Naive thymus-derived CD8-positive, alpha-beta T cell (primary cell): ENCODE measurements around the gene PRICKLE3. TPM values are rescaled to one million over a fixed set of nuclear protein-coding genes. Genes with fewer than 3 reads are reported as not detected.
"Not testable (repeated sequence)": the region's sequence is repeated elsewhere in the genome, so short reads cannot be mapped to it uniquely, and the experiment has no call there.

ENCODE experiments used
- ATAC-seq, 2 donors: fragments of 150-1000 bp; cut with Tn5 transposase in 1 of 2; sonication (Bioruptor Pico), chemical (Tn5 transposase) in 1 of 2; 1 replicate in 1 of 2; 2 replicates in 1 of 2; pipeline ENCODE4 v1.10.0; 2021; ENCODE audit warnings: mild to moderate bottlenecking in 2 of 2, moderate library complexity in 2 of 2
- POLR2A ChIA-PET: fragments of 350-600 bp; sonication (Branson Sonifier 250); formaldehyde crosslinking; loops from one replicate; lab custom pipeline; 2021; ENCODE audit warnings: antibody characterized with exemption; lab: Charles Lee
- DNase-seq, 10 donors: peaks; one replicate each; pipeline versions ENCODE4 v3.0.0 to v3.0.0-alpha.2; 2020 to 2022
- H3K27ac Mint-ChIP-seq, 10 donors: one replicate each; pipeline ENCODE4 v1.8.0; 2020 to 2022; ENCODE audit warnings: mild to moderate bottlenecking in 10 of 10, mixed read lengths in 10 of 10, moderate library complexity in 4 of 10, inconsistent platforms in 1 of 10
- H3K27me3 Mint-ChIP-seq, 5 donors: one replicate each; pipeline ENCODE4 v1.8.0; 2021 to 2022; ENCODE audit warnings: mixed read lengths in 5 of 5
- H3K36me3 Mint-ChIP-seq, 3 donors: one replicate each; pipeline ENCODE4 v1.8.0; 2020 to 2022; ENCODE audit warnings: mixed read lengths in 3 of 3, mild to moderate bottlenecking in 2 of 3, inconsistent platforms in 1 of 3
- H3K4me1 Mint-ChIP-seq, 4 donors: one replicate each; pipeline ENCODE4 v1.8.0; 2021 to 2022; ENCODE audit warnings: mixed read lengths in 4 of 4
- H3K4me3 Mint-ChIP-seq, 10 donors: one replicate each; pipeline ENCODE4 v1.8.0; 2020 to 2022; ENCODE audit warnings: mild to moderate bottlenecking in 10 of 10, mixed read lengths in 10 of 10, moderate library complexity in 6 of 10, inconsistent platforms in 1 of 10
- H3K9me3 Mint-ChIP-seq, 9 donors: one replicate each; pipeline ENCODE4 v1.8.0; 2020 to 2022; ENCODE audit warnings: mixed read lengths in 9 of 9, mild to moderate bottlenecking in 3 of 9, inconsistent platforms in 1 of 9, moderate library complexity in 1 of 9
- polyA plus RNA-seq, 3 donors: library from polyadenylated mRNA; unstranded; fragments of 300-500 nt; fragmentation: Illumina TruSeq; gene quantifications; one replicate each; pipeline ENCODE4 v1.2.3, GENCODE V29; 2021
- total RNA-seq, 8 experiments: library from RNA in 2 of 8; stranded (reverse) in 2 of 8; gene quantifications; one replicate each; pipeline ENCODE4 v1.2.3 and lab custom pipeline; 2021 to 2026

PRICKLE3 gene
- total and polyA plus RNA-seq, 5 experiments from 2014 or later, result 1.3 to 10.1 (median 2.9) TPM

GRCh38 chrX:49176421-49177326, 9.5 kb downstream of the PRICKLE3 start:
- Mint-ChIP-seq H3K27ac (peak overlapping the region in 3 of 10 donors; percentile 19 to 80 (median 65)), H3K4me1 (peaks cover 12 to 29% (median 22%) of the 10 kb centered on the region in 4 donors), H3K27me3 (no peaks in the 10 kb centered on the region), H3K4me3 (peak overlapping the region in 1 of 10 donors; percentile 24), H3K36me3 (peaks cover 0 to 48% (median 0%) of the 10 kb centered on the region in 3 donors), H3K9me3 (peaks cover 0 to 2% (median 0%) of the 10 kb centered on the region in 9 donors)
- DNase-seq (no peak), ATAC-seq (no peak)
- POLR2A ChIA-PET, result no interaction called here

- POLR2A ChIA-PET, result interaction anchor here (0.6 kb wide), 1 partner anchor 132 kb away, joined by 3 read pairs; the partner anchor contains the start of gene TFE3
- DNase-seq (no peak), ATAC-seq (no peak)
- Mint-ChIP-seq H3K9me3 (peaks cover 0 to 2% (median 0%) of the 10 kb centered on the region in 9 donors), H3K4me3 (no peak overlapping the region), H3K27me3 (no peaks in the 10 kb centered on the region), H3K36me3 (peaks cover 0 to 43% (median 0%) of the 10 kb centered on the region in 3 donors), H3K27ac (peak overlapping the region in 1 of 10 donors; percentile 63), H3K4me1 (peaks cover 12 to 29% (median 20%) of the 10 kb centered on the region in 4 donors)
These were observed 10.5 kb downstream of the PRICKLE3 start for GRCh38 chrX:49175435-49176274.

- Mint-ChIP-seq H3K4me1 (peaks cover 9 to 29% (median 19%) of the 10 kb centered on the region in 4 donors), H3K27me3 (no peaks in the 10 kb centered on the region), H3K4me3 (peak overlapping the region in 1 of 10 donors; percentile 18), H3K9me3 (peaks cover 0 to 2% (median 0%) of the 10 kb centered on the region in 9 donors), H3K27ac (peak overlapping the region in 3 of 10 donors; percentile 18 to 63 (median 29)), H3K36me3 (peaks cover 0 to 34% (median 0%) of the 10 kb centered on the region in 3 donors)
- DNase-seq (no peak), ATAC-seq (no peak)
- POLR2A ChIA-PET, result interaction anchor here (0.6 kb wide), 1 partner anchor 18 kb away, joined by 8 read pairs; no protein-coding TSS in a partner anchor
These were observed 11.4 kb downstream of the PRICKLE3 start for GRCh38 chrX:49174723-49175122.

GRCh38 chrX:49173544-49173943, 12.6 kb downstream of the PRICKLE3 start:
- H3K9me3 Mint-ChIP-seq, H3K27me3 Mint-ChIP-seq, DNase-seq, ATAC-seq: not testable (repeated sequence)
- Mint-ChIP-seq H3K4me1 (peaks cover 9 to 34% (median 21%) of the 10 kb centered on the region in 4 donors), H3K27ac (peak overlapping the region in 2 of 10 donors; percentile 68 to 85), H3K36me3 (peaks cover 0 to 26% (median 0%) of the 10 kb centered on the region in 3 donors), H3K4me3 (peak overlapping the region in 6 of 10 donors; percentile 84 to 93 (median 88))
- POLR2A ChIA-PET, result interaction anchor here (1.7 kb wide), 1 partner anchor 12 kb away, joined by 5 read pairs; no protein-coding TSS in a partner anchor

- POLR2A ChIA-PET, result interaction anchor here (1.0 to 1.7 kb wide), 3 partner anchors 9 to 13 kb away, joined by 4 to 5 read pairs (median 4); no protein-coding TSS in a partner anchor
These were observed 13.8 kb downstream of the PRICKLE3 start for GRCh38 chrX:49172280-49172780.

GRCh38 chrX:49171752-49172279, 14.4 kb downstream of the PRICKLE3 start, which contains the start of gene PLP2:
Gene PLP2 (plus strand): TSS chrX:49171898. CDS start chrX:49172001, 103 bp downstream.
- Mint-ChIP-seq H3K36me3 (peaks cover 0 to 25% (median 0%) of the 10 kb centered on the region in 3 donors), H3K4me1 (peaks cover 11 to 40% (median 28%) of the 10 kb centered on the region in 4 donors), H3K4me3 (peak within 1 kb of the TSS; percentile 82 to 93 (median 86)), H3K9me3 (peaks cover 0 to 2% (median 0%) of the 10 kb centered on the region in 9 donors), H3K27ac (peak within 1 kb of the TSS; percentile 34 to 93 (median 87)), H3K27me3 (no peaks in the 10 kb centered on the region)
- peak; percentile 44 to 53 for ATAC-seq
- peak in 8 of 10 donors; percentile 31 to 60 (median 45) for DNase-seq
- POLR2A ChIA-PET, result interaction anchor here (0.7 to 1.7 kb wide), 4 partner anchors 7 to 13 kb away, joined by 4 to 5 read pairs (median 4); no protein-coding TSS in a partner anchor

More at GRCh38 chrX:49172280-49172780, 13.8 kb downstream of the PRICKLE3 start:
- Mint-ChIP-seq H3K36me3 (peaks cover 0 to 25% (median 0%) of the 10 kb centered on the region in 3 donors), H3K27me3 (no peaks in the 10 kb centered on the region), H3K9me3 (peaks cover 0 to 2% (median 0%) of the 10 kb centered on the region in 9 donors), H3K27ac (peak overlapping the region; percentile 34 to 93 (median 87)), H3K4me3 (peak overlapping the region; percentile 82 to 93 (median 86)), H3K4me1 (peaks cover 10 to 40% (median 25%) of the 10 kb centered on the region in 4 donors)
- DNase-seq (peak; percentile 22 to 69 (median 41)), ATAC-seq (peak; percentile 69 to 71)

GRCh38 chrX:49167740-49168108, 18.4 kb downstream of the PRICKLE3 start:
- DNase-seq (no peak), ATAC-seq (no peak)
- no peaks in the 10 kb centered on the region for H3K27me3 Mint-ChIP-seq
- POLR2A ChIA-PET, result interaction anchor here (0.6 to 2.3 kb wide), 3 partner anchors 24 to 102 kb away, joined by 4 to 9 read pairs (median 6); partner anchors contain the start of gene PPP1R3F
- peak overlapping the region; percentile 81 to 92 (median 86) for H3K4me3 Mint-ChIP-seq
- H3K9me3 Mint-ChIP-seq, result no peaks in the 10 kb centered on the region
- peaks cover 15 to 37% (median 33%) of the 10 kb centered on the region in 4 donors for H3K4me1 Mint-ChIP-seq
- no peaks in the 10 kb centered on the region for H3K36me3 Mint-ChIP-seq
- peak overlapping the region in 9 of 10 donors; percentile 80 to 97 (median 93) for H3K27ac Mint-ChIP-seq

GRCh38 chrX:49166914-49167739, 19.0 kb downstream of the PRICKLE3 start:
- no peaks in the 10 kb centered on the region for H3K36me3 Mint-ChIP-seq
- no peaks in the 10 kb centered on the region for H3K9me3 Mint-ChIP-seq
- peak overlapping the region; percentile 78 to 97 (median 94) for H3K27ac Mint-ChIP-seq
- no peaks in the 10 kb centered on the region for H3K27me3 Mint-ChIP-seq
- POLR2A ChIA-PET, result interaction anchor here (0.6 to 2.3 kb wide), 8 partner anchors 12 to 712 kb away, joined by 3 to 21 read pairs (median 6); partner anchors contain the start of genes OTUD5, PPP1R3F, USP27X and WDR45
- peak; percentile 26 to 42 for ATAC-seq
- H3K4me1 Mint-ChIP-seq, result peaks cover 15 to 36% (median 31%) of the 10 kb centered on the region in 4 donors
- peak in 9 of 10 donors; percentile 17 to 76 (median 41) for DNase-seq
- H3K4me3 Mint-ChIP-seq, result peak overlapping the region; percentile 82 to 92 (median 86)

- peak; percentile 60 to 77 for ATAC-seq
- Mint-ChIP-seq H3K27me3 (no peaks in the 10 kb centered on the region), H3K9me3 (no peaks in the 10 kb centered on the region), H3K4me1 (peaks cover 15 to 36% (median 31%) of the 10 kb centered on the region in 4 donors), H3K4me3 (peak overlapping the region; percentile 82 to 92 (median 86)), H3K27ac (peak overlapping the region; percentile 78 to 97 (median 94)), H3K36me3 (no peaks in the 10 kb centered on the region)
- peak; percentile 53 to 84 (median 66) for DNase-seq
- POLR2A ChIA-PET, result interaction anchor here (0.7 to 2.3 kb wide), 8 partner anchors 11 to 713 kb away, joined by 3 to 21 read pairs (median 4); partner anchors contain the start of genes OTUD5, PPP1R3F, PRICKLE3 and USP27X
These were observed 20.0 kb downstream of the PRICKLE3 start for GRCh38 chrX:49165901-49166881.
